Activated CD4-positive, CD25-positive, alpha-beta regulatory T cell treated with anti-CD3 and anti-CD28 coated beads, Interleukin-2, amount 50 U/mL, for 16 hours (primary cell): ENCODE results near the gene TST.
A peak's percentile ranks its signal among the peaks of the same experiment; 100 is the strongest.

Experiments used
- DNase-seq: peaks from one replicate; pipeline ENCODE4 v3.0.0-alpha.2; 2020; ENCODE audit warnings: low read depth, low spot score

Gene TST

GRCh38 chr22:37032134-37032534 lies 12.9 kb upstream of the TST start:
- DNase-seq, result no peak

DNA sequence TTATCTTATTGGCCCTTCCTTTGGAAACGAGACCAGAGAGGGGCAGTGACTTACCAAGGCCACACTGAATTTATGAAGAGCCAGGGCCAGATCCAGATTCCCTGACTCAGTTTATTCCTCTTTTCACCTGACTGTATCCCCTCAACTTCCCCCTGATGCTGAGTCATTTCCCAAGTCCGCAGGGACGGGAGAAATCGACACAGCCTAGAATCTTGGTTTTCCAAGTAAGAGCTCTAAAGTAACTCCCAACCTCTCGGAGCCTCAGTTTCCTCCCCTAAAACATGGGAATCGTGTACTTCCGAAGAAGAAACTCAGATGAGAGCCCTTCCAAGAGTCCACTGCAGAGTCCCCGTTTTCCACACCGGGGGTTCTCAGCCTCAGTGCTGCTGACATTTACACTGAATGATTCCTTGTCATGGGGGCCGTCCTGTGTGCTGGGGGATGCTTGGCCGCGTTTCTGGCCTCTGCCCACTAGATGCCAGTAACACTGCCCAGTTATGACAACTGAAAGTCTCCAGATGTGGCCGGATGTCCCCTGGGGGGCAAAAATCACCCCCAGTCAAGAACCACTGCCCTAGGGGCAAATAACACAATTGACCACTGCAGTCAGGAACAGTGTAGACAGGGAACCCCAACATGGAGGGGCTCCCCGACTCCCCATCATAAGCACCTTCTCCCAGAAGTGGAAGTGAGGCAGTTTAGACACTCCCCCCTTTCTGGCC lies 11.5 kb upstream of the TST start:
- no peak for DNase-seq

- no peak for DNase-seq
Measured at GRCh38 chr22:37028692-37029674, 9.7 kb upstream of the TST start.

- DNase-seq, result no peak
Measured at GRCh38 chr22:37027556-37027955, 8.3 kb upstream of the TST start.

DNA sequence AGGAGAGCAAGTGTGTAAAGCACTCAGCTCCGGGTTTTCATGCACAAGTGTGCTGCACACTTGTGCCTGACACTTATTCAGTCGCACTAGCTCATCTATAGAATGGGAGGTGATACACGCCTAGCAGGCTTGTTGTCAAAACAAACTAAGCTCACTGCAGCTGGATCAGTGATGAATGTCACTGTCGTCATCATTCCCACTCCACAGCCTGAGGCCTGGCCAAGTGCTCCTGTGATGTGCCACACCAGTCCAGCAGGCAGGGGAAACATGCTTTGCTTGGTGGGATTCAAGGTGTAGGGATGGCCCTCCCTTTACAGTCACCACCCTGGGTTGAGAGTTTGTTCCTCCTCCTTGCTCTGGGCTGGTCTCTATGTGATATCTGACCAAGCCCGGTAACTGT lies 7.1 kb upstream of the TST start:
- no peak for DNase-seq

GRCh38 chr22:37025500-37026070 lies 6.3 kb upstream of the TST start:
- no peak for DNase-seq

DNA sequence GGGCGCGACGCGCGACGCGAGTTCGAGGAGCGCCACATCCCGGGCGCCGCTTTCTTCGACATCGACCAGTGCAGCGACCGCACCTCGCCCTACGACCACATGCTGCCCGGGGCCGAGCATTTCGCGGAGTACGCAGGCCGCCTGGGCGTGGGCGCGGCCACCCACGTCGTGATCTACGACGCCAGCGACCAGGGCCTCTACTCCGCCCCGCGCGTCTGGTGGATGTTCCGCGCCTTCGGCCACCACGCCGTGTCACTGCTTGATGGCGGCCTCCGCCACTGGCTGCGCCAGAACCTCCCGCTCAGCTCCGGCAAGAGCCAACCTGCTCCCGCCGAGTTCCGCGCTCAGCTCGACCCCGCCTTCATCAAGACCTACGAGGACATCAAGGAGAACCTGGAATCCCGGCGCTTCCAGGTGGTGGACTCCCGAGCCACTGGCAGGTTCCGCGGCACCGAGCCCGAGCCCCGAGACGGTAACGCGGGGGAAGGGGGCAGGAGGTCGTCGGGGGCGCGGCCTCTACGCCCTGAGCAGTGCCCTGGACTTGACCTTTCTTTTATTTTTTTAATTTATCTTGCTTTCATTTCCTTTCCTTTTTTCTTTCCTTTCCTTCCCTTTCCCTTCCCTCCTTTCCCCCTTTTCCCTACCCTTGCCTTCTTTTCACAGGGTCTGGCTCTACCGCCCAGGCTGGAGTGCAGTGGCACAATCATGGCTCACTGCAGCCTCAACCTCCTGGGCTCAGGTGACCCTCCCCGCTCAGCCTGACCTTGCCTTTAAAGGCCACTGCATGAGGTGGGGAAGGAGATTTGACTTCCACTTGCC lies 5.3 kb upstream of the TST start:
- DNase-seq, result no peak

DNA sequence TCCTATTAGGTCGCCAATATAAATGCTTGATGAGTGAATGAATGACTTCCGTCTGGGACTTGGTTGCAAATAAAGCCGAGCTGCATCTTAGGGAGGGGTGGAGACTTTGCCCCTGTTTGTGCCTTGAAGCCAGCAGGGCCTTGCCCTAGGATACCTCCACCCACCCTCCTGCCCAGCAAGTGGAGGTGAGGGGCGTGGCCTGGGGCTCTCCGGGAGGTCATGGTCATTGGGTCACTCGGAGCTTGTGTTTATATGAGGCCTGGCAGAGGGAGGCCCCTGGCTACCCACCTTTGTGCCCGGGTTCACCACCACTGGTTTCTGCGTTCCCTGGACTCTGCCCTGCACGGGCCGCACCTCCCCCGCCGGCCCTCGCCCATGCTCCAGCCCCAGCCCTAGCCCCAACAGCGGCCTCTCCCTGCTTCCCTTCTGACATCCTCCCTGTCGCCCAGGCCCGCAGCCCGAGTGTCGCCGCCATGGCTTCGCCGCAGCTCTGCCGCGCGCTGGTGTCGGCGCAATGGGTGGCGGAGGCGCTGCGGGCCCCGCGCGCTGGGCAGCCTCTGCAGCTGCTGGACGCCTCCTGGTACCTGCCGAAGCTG lies 4.6 kb upstream of the TST start:
- no peak for DNase-seq

- DNase-seq, result no peak
Measured at GRCh38 chr22:37022483-37023337, 3.5 kb upstream of the TST start.

DNA sequence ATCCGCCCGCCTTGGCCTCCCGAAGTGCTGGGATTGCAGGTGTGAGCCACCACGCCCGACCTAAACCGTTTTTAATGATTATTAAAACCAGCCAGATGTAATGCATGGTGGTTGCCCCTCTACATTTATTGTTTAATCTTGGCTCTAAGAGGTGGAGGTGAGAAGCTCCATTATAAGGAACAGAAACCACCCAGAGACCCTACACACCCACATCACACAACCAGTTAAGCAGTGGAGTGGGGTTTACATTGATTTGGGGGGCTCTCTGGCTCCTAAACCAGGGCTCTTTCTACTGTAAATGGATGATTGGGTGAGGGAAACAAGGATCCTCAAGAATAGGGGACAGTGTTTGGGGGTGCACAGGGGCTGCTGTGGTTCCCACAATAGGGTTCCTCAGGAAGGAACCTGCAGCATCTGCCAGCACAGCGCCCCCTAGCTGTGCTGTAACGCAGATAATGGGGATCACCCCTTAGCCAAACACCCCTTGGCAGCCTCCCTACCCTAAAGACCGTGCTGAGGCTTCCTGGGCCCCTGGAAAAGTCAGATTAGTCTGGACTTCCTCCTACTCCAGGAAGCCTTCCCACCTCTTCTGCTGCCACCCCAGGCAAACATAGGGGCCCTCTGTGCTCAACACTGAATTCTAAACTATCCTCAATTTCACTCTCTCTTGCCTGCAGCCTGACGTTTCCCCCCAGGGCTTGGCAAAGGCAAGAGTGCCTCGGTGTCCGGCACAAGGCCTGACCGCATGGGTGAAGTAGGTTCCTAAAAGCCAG lies 2.6 kb upstream of the TST start:
- peak; percentile 21 for DNase-seq

DNA sequence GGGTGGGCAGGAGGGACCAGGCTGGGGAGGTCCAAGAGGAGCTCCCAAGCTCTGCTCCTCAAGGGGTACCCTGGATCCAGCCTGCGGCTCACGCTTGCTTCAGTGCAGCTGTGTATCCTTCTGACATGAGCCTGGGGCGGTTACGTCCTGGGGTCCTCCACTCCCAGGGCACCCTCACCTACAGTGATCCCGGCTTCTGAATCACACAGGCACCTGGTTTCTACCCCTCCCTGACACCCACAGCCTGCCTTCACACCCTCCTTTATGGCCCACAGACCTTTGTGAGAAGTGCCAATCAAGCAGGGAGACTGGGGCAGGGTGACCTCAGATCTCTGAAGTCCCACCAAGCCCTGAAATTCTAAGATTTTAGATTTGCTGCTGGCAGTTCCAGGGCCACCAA lies 1.8 kb upstream of the TST start:
- no peak for DNase-seq

DNA sequence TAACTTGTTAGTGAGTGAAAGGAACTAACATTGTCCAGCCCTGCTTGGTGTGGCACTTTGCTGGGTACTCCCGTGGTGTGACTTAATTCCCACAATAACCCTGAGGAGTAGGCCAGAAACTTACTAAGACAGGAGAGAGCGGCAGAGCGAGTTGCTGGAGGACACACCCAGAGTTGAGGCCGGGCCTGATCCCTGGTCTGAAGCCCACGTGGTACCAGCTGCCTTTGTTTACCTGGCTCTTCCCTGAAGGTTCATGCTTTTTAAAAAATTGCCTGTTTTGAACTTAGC lies 889 bp upstream of the TST start:
- no peak for DNase-seq

- no peak for DNase-seq
Measured at GRCh38 chr22:37018815-37019308, 385 bp downstream of the TST start.

GRCh38 chr22:37018086-37018814 lies 997 bp downstream of the TST start:
- DNase-seq, result no peak

- no peak for DNase-seq
Measured at GRCh38 chr22:37017356-37017755, 1.9 kb downstream of the TST start.

DNA sequence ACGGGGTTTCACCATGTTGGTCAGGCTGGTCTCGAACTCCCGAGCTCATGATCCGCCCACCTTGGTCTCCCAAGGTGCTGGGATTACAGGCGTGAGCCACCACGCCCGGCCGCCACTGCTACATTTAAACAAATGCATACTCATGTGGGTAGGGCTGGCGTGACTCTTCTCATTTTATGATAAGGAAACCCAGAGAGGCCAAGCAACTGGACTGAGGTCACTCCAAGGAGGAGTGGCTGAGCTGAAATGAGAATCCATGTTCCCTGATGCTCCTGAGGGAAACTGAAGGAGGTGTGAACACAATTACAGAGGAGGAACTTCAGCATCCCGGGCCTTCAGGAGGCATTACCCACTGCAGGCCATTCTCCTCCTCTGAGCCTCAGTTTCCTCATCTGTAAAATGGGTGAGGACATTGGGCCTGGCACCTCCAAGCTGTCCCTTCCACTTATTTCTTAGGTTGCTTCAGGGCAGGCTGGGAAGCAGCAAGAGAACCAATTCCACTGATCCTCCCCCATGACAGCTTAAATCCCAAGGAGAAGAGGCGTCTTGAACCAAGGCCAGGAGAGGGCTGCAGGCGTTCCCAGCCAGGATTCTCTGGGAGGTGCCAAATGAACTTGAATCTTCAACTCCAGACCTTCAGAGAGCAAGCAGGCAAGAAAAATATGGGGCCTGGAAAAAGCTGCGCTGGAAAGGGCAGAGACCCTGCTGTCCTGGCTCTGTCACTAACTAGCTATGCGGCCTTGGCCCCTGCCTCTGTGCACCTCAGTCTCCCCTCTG lies 2.9 kb downstream of the TST start:
- DNase-seq, result no peak

- DNase-seq, result no peak
Measured at GRCh38 chr22:37015587-37015878, 3.7 kb downstream of the TST start.

DNA sequence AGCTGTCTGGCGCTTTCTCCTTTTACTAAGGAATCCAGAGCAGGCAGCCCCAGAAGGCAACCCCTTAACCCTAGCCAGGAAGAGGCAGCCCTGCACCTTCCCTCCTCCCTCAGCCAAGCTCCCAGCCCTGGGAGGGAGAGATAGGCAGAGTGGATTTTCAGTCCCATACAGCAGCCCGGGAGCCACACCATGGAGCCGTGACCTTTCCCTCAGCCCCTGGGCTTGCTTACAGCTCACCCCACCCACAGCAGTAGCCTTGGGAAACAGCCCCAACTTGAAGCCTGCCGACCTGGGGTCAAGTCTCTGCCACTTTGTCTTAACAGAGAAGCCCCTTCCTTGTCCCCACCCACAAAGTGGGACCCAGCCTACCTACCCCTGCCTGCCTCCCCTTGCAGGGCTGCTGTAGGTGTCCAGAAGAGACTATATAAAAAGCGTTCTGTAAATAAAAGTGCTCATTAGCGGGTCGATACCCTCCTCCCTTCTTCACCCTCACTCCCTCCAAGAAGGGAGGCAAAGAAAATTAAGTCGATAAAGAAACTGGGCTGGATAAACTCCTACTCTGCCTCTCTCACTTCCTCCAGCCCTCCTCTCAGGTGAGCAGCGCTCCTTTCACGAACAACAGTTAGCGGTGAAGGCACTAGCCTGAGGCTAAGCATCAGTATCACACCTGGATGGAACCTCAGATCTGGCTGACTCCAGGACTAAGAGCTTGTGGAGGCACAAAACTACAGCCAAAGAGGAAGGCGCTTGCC lies 4.2 kb downstream of the TST start:
- no peak for DNase-seq
